GM12878 (cell line): ENCODE data around the gene LRP5.

Experiments
- CBX3 ChIP-seq: fragments of 200-600 bp; sonication (generic); IDR thresholded peaks from 2 replicates; pipeline ENCODE4 v1.6.1; 2016; ENCODE audit warnings: low read depth, borderline replicate concordance
- POLR2A ChIP-seq: IDR thresholded peaks from 2 replicates; pipeline ENCODE4 v1.6.1; 2011; ENCODE audit warnings: low read depth, mild to moderate bottlenecking, low read length
- POLR2AphosphoS2 ChIP-seq: IDR thresholded peaks from 2 replicates; pipeline ENCODE4 v1.6.1; 2011; ENCODE audit warnings: low read depth, mild to moderate bottlenecking, low read length, improper control_type of control experiment, moderate library complexity
- RBBP5 ChIP-seq: fragments of 200-600 bp; sonication (generic); conservative IDR thresholded peaks from 2 replicates; pipeline ENCODE4 v1.6.1; 2016
- TCF3 ChIP-seq: IDR thresholded peaks from 2 replicates; pipeline ENCODE4 v1.6.1; 2012; ENCODE audit warnings: low read depth, mild to moderate bottlenecking, low read length, borderline replicate concordance; ENCODE audit not compliant: insufficient read depth
- TF ChIP-seq, protein P1 (sequence below), 3 experiments: IDR thresholded peaks in 2 of 3; conservative IDR thresholded peaks in 1 of 3; 2 replicates each; pipeline ENCODE4 v1.5.1; 2011; ENCODE audit warnings: low read depth in 3 of 3, low read length in 3 of 3, mild to moderate bottlenecking in 3 of 3, control low read depth in 2 of 3, moderate library complexity in 2 of 3, inconsistent platforms in 1 of 3, mixed read lengths in 1 of 3; ENCODE audit not compliant: control insufficient read depth in 2 of 3, insufficient read depth in 1 of 3; ENCODE audit errors: extremely low read depth in 1 of 3
- TF ChIP-seq, protein P2 (sequence below): IDR thresholded peaks from 2 replicates; pipeline ENCODE4 v1.6.1; 2012; ENCODE audit warnings: mild to moderate bottlenecking, low read depth, low read length

DNA sequence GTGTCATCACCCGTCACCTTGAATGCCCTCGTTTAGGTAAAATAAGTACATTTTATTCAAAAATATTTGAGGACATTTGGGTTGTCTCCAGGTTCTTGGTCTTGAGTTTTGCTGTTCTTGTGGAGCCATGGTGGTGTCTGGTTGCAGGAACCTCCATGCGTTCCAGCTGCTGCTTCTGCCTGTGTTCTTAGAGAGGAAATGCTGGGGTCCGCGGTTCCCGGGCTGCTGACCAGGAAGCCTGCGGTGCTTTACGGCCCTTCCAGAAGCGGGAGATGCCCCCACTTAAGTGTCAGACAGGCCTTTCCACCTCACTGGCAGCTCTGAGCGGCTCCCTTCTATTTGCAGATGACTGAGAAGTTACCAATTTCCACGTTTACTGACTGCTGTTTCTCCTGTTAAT, 66.8 kb downstream of the LRP5 start:
- TF ChIP-seq RBBP5, result no peak
- TF ChIP-seq, protein P1, sequence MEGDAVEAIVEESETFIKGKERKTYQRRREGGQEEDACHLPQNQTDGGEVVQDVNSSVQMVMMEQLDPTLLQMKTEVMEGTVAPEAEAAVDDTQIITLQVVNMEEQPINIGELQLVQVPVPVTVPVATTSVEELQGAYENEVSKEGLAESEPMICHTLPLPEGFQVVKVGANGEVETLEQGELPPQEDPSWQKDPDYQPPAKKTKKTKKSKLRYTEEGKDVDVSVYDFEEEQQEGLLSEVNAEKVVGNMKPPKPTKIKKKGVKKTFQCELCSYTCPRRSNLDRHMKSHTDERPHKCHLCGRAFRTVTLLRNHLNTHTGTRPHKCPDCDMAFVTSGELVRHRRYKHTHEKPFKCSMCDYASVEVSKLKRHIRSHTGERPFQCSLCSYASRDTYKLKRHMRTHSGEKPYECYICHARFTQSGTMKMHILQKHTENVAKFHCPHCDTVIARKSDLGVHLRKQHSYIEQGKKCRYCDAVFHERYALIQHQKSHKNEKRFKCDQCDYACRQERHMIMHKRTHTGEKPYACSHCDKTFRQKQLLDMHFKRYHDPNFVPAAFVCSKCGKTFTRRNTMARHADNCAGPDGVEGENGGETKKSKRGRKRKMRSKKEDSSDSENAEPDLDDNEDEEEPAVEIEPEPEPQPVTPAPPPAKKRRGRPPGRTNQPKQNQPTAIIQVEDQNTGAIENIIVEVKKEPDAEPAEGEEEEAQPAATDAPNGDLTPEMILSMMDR (IDR thresholded peaks at IDR 0.05 in 2 of 3, conservative IDR thresholded peaks at IDR 0.05 in 1 of 3; ENCODE audit: control insufficient read depth in 2 of 3, extremely low read depth in 1 of 3, insufficient read depth in 1 of 3, low read depth in 3 of 3, low read length in 3 of 3), result no peak
- no peak for TF ChIP-seq TCF3
- no peak for TF ChIP-seq POLR2A
- TF ChIP-seq POLR2AphosphoS2, result no peak
- TF ChIP-seq CBX3, result no peak
- TF ChIP-seq, protein P2, sequence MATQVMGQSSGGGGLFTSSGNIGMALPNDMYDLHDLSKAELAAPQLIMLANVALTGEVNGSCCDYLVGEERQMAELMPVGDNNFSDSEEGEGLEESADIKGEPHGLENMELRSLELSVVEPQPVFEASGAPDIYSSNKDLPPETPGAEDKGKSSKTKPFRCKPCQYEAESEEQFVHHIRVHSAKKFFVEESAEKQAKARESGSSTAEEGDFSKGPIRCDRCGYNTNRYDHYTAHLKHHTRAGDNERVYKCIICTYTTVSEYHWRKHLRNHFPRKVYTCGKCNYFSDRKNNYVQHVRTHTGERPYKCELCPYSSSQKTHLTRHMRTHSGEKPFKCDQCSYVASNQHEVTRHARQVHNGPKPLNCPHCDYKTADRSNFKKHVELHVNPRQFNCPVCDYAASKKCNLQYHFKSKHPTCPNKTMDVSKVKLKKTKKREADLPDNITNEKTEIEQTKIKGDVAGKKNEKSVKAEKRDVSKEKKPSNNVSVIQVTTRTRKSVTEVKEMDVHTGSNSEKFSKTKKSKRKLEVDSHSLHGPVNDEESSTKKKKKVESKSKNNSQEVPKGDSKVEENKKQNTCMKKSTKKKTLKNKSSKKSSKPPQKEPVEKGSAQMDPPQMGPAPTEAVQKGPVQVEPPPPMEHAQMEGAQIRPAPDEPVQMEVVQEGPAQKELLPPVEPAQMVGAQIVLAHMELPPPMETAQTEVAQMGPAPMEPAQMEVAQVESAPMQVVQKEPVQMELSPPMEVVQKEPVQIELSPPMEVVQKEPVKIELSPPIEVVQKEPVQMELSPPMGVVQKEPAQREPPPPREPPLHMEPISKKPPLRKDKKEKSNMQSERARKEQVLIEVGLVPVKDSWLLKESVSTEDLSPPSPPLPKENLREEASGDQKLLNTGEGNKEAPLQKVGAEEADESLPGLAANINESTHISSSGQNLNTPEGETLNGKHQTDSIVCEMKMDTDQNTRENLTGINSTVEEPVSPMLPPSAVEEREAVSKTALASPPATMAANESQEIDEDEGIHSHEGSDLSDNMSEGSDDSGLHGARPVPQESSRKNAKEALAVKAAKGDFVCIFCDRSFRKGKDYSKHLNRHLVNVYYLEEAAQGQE, result no peak
